ENCODE results near the gene IFTAP.
"Not testable (repeated sequence)": the region's sequence is repeated elsewhere in the genome, so short reads cannot be mapped to it uniquely, and the experiment has no call there.

DNA sequence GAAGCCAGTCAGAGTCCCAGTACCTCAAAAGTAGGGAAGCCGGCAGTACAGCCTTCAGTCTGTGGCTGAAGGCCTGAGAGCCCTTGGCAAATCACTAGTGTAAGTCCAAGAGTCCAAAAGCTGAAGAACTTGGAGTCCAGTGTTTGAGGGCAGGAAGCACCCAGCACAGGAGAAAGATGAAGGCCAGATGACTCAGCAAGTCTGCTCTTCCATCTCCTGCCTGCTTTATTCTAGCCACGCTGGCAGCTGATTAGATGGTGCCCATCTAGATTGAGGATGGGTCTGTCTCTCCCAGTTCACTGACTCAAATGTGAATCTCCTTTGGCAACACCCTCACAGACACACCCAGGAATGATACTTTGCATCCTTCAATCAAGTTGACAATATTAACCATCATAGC, 67.1 kb downstream of the IFTAP start:
- not testable (repeated sequence) for TF ChIP-seq SPI1 (IDR thresholded peaks at IDR 0.05; ENCODE audit: low read depth, low read length); POLR2AphosphoS5 (IDR thresholded peaks at IDR 0.05; ENCODE audit: low read depth, low read length); TAF1 (IDR thresholded peaks at IDR 0.05; ENCODE audit: low read depth, low read length); POLR2A (IDR thresholded peaks at IDR 0.05; ENCODE audit: low read depth, low read length); PAX5 (IDR thresholded peaks at IDR 0.05; ENCODE audit: insufficient read depth, low read length, severe bottlenecking)

Measured in GM12891 (cell line).